Measurements from ENCODE around the gene ZBTB39.
"Not testable (repeated sequence)": the region's sequence is repeated elsewhere in the genome, so short reads cannot be mapped to it uniquely, and the experiment has no call there.

Gene ZBTB39

DNA sequence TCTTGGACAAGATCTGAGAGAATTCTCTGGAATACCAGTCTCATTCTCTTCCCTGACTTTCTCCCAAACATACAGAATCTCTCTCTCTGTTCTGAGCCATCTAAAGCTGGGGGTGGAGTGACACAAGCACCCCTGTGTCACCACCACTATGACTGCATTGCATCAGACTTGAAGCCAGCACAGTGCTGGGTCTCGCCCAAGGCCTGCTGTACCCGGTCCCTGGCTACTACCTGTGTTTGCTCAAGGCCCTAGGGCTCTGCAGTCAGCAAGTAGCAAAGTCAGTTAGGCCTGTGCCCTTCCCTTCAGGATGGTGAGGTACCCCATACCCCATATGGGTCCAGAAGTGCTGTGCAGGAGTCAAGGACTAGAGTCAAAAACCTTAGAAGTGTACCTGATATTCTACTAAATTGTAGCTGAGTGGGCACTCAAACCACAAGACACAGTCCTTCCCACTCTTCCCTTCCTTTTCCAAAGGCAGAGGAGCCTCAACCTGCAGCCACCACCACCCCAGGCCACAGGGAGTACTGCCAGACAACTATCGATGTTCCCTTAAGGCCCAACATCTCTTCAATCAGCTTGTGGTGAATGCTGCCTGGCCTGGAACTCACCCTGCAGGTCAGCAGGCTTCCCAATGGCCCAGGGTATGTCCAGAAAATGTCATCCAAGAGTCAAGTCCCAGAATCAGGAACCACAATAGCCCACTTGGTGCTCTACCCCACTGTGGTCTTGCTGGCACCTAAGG is 27.8 kb downstream of the ZBTB39 start:
- DNase-seq: no peak

DNA sequence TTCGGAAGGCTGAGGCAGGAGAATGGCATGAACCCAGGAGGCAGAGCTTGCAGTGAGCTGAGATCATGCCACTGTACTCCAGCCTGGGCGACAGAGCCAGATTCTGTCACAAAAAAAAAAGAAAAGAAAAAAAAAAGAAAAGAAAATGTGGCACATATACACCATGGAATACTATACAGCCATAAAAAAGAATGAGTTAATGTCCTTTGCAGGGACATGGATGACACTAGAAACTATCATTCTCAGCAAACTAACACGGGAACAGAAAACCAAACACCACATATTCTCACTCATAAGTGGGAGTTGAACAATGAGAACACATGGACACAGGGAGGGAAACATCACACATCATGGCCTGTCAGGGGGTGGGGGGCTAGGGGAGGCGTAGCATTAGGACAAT is 29.0 kb downstream of the ZBTB39 start:
- DNase-seq: not testable (repeated sequence)

DNA sequence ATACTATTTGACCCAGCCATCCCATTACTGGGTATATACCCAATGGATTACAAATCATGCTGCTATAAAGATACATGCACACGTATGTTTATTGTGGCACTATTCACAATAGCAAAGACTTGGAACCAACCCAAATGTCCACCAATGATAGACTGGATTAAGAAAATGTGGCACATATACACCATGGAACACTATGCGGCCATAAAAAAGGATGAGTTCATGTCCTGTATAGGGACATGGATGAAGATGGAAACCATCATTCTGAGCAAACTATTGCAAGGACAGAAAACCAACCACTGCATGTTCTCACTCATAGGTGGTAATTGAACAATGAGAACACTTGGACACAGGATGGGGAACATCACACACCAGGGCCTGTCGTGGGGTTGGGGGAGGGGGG is 32.1 kb downstream of the ZBTB39 start:
- DNase-seq: not testable (repeated sequence)

DNA sequence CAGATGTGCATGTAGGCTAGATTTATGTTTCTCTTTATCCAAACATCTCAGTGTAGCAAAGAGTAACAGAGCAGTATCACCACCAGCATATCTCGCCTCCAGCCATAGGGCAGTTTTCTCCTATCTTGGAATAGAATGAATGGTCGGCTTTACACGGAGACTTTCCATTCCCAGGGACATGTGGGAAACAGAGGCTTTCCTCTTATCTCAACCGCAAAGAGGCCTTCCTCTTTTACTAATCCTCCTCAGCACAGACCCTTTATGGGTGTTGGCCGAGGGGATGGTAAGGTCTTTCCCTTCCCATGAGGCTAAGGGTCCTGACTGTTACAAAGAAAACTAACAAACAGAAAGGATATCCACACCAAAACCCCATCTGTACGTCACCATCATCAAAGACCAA is 37.4 kb downstream of the ZBTB39 start:
- DNase-seq: not testable (repeated sequence)

DNA sequence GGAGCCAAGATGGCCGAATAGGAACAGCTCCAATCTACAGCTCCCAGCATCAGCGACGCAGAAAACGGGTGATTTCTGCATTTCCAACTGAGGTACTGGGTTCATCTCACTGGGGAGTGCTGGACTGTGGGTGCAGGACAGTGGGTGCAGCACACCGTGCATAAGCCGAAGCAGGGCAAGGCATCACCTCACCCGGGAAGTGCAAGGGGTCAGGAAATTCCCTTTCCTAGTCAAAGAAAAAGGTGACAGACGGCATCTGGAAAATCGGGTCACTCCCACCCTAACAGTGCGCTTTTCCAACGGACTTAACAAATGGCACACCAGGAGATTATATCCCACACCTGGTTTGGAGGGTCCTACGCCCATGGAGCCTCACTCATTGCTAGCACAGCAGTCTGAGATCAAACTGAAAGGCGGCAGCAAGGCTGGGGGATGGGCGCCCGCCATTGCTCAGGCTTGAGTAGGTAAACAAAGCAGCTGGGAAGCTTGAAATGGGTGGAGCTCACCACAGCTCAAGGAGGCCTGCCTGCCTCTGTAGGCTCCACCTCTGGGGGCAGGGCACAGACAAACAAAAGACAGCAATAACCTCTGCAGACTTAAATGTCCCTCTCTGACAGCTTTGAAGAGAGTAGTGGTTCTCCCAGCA is 40.2 kb downstream of the ZBTB39 start:
- DNase-seq: peak; percentile 3

DNA sequence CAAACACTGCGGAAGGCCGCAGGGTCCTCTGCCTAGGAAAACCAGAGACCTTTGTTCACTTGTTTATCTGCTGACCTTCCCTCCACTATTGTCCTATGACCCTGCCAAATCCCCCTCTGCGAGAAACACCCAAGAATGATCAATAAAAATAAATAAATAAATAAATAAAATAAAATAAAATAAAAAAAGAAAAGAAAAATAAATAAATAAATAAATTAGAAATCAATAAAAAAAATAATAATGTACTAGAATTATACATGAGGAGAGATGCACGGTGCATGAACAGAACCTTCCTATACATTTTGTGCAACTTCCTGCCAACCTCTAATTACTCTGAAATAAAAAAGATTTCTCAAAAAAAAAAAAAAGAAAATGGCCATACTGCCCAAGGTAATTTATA is 41.2 kb downstream of the ZBTB39 start:
- not testable (repeated sequence) for DNase-seq

DNA sequence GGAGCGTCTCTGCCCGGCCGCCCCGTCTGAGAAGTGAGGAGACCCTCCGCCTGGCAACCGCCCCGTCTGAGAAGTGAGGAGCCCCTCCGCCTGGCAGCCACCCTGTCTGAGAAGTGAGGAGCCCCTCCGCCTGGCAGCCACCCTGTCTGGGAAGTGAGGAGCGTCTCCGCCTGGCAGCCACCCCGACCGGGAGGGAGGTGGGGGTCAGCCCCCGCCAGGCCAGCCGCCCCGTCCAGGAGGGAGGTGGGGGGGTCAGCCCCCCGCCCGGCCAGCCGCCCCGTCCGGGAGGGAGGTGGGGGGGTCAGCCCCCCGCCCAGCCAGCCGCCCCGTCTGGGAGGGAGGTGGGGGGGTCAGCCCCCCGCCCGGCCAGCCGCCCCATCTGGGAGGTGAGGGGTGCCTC is 42.8 kb downstream of the ZBTB39 start:
- DNase-seq: not testable (repeated sequence)

DNA sequence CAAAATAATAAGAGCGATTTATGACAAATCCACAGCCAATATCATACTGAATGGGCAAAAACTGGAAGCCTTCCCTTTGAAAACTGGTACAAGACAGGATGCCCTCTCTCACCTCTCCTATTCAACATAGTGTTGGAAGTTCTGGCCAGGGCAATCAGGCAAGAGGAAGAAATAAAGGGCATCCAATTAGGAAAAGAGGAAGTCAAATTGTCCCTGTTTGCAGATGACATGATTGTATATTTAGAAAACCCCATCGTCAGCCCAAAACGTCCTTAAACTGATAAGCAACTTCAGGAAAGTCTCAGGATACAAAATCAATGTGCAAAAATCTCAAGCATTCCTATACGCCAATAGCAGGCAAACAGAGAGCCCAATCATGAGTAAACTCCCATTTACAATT is 44.1 kb downstream of the ZBTB39 start:
- DNase-seq: not testable (repeated sequence)

DNA sequence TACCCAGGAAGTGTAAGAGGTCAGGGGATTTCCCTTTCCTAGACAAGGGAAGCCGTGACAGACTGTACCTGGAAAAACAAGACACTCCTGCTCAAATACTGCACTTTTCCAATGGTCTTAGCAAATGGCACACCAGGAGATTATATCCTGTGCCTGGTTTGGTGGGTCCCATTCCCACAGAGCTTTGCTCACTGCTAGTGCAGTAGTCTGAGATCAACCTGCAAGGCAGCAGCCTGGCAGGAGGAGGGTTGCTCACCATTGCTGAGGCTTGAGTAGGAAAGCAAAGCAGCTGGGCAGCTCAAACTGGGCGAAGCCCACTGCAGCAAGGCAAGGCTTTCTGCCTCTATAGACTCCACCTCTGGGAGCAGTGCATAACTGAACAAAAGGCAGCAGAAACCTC is 47.9 kb downstream of the ZBTB39 start:
- DNase-seq: no peak

DNA sequence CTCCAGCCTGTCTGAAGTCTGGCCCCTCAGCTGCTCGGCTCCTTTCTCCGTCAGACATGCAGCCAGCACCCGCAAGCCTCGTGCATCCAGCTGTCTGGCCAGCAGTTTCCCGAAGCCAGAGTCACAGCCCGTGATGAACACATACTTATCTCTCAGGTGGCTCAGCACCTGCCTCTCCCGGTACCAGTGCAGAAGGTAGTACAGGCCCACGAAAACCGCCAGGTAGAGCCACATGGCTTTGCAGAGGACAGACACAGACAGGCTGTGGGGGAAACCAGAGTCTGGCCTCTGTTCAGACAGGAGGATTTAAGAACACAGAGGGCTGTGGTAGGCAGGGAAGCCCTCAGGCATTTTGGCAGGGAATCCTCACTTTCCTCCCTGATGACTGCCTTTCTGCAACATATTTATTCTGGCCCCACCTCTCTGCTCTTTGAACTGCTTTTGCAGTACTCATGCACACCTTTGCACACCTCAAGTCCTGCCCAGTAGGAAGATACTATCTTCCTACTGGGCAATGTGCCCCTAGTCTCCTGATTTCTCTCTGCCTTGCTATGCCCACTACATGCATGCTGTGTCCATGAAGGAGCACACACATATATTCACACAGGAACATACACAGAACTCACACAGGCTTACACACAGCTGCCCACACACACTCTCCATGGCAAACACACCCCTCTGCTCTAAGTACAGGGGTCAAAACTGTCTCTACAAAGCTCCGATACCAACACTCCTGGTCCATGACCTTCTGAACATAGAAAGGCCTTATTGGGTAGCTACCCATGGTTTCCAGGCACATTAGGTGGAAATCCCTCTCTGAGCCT is 48.9 kb downstream of the ZBTB39 start, which contains the start of gene RDH16:
RDH16 (minus strand) TSS at position 380 of the 824 bp plus-strand sequence; CDS start at position 234, 146 bp downstream.
- no peak for DNase-seq

DNA sequence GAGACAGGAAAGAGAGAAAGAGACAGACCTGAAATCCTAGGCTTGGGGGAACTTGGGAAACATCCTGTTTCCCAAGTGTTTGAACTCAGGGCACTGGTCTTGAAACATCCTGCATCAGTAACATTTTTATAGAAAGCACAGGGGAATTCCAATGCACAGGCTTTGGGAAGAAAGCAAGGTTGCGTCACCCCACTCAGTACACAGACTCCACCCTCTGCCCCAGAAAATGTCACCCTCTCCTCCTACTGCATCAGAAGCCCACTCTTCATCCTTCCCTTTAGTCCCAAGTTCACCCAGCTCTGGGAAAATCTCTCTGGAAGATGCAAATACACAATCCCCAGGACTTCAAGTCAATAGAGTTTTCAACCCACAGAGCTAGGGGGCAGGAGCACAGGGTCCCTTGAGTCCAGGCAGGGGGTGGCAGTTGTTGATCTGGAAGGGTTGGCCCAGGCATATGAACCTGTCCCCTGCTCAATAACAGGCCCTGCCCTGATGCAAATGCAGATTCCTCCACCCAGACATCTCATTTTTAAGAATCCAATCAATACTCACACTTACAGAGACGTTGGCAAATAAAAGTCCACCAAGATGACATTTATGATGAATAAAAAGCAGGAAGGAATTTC is 50.6 kb downstream of the ZBTB39 start:
- no peak for DNase-seq

DNA sequence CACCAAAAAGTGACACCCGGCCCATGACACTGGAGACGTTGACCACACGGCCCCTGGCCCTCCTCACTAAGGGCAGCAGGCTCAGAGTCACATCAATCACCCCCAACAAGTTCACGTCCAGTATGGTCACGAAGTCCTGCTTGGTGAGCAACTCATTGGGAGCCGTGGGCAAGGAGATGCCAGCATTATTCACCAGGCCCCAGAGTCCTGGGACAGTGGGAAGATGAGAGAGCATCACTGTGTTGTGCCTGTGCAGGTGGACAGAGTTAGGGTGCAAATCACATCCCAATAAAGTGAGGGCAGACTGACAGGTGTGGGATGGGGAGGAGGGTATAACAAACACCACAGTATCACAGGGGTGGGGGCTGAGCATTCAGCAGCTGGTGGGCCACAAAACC is 51.4 kb downstream of the ZBTB39 start:
- DNase-seq: no peak

DNA sequence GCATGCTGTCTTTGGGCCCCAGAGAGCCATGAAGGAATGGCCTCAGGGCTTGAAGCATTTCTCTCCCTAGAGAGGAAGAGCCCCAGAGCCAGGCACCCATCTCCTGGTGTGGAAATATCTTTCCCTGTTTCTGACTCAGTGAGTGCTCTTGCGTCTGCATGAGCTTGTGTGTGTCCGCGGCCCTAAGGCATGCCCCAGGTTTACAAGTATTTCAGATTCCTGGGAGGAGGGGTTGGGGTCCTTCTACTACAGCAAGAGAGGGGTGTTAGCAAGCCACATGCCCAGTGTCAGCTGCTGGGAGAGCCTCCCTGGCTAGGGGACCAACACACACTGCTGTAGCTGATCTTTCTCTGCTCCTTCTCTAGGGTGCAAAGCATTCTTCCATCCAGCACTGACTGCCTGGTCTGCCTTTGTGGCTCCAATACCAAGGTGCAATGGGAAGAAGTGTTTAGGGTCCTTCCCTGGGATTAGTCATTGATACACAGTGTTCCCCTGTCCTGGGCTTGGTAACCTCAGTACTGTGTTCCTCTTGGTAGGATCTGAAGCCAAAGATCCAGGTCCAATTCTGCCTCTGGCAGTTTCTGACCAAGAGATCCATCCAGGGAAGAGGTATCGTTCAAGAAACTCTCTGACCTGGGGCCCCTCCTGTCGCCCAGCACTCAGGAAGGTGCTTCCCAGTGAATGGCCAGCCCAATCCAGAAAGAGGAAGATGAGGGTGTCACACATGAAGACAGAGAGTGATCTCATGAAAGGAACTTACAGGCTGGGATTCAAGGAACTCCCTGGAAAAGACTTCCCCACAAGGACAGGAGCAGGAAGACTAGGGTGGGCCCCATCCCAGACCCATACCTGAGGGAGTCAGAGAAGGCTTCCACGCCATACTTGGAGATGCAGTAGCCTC is 52.0 kb downstream of the ZBTB39 start:
- DNase-seq: no peak

DNA sequence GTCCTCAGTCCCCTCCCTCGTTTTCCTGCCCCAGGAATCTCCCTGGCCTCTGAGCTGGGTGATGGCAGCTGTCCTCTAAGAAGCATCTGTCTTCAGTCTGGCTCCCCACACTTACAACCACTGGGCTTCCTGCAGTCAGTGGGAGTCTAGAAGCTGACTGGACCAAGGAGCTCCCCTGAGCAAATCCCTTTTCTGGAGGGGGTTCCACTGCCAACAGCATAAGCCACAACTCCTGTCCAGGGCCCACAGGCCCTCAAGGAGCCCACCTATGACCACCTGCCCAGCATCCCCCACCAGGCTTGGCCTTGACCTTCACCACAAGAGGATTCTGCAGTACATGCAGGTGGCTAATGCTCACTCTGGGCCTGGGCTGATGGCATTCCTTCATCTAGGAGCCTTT is 53.0 kb downstream of the ZBTB39 start:
- DNase-seq: no peak

DNA sequence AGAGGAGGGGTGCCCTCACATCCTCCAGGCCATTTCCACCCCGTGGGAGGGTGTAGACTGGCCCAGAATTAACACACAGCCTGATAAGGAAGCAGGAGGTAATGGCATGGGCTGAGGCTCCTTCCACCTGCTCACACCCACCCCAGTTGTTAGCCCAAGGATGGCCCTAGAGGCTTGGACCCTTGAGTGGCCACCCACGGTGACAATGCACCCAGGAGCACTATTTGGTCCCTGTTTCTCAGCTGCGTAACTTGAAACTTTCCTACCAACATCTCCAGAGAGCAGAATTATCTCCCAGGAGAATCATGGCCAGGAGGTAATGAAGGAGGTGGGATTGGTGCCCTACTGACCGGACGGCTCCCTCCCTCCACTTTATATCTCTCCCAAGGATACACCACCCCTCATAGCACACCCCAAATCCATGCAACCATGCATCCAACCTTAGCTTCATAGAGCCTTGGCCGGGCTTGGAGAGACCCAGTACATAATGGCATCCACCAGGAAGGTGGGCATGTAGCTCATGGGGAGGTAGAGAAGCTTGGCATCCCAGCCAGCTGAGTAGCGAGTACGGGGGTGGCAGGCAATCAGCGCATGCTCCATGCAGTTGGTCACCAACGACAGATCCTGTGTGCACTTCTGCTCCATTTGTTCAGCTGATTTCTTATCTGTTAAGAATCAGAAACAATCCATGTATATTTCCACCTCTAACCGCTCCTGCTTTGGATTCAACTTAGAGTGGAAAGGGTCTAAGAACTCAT is 54.6 kb downstream of the ZBTB39 start:
- DNase-seq: no peak

DNA sequence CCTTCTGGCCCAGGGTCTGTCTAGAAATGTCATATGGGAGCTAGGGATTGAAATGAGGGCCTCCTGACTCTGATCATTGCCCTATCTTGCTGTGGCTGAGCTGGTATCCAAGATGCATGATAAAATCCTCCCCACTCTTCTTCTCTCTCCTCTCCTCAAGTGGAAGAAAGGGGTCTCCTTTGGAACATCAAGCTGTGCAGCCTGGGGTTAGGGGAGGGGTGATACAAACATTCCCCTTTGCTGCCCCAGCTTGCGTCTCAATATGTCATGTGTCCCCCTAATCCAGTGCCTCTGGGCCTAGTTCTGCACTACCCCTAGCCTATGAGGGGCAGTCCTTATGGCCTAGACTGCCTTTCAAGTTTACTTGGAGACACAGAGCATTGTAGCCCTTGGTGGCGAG is 57.5 kb downstream of the ZBTB39 start:
- no peak for DNase-seq

Measured in NCI-H2029 treated with DMSO at 0.1 percent for 48 hours (cell line).